Upper lobe of left lung (tissue), 6 donors: Measurements from ENCODE around the gene REELD1. TPM values are rescaled to one million over a fixed set of nuclear protein-coding genes. Genes with fewer than 3 reads are reported as not detected.

Experiments
- ATAC-seq, 2 donors: fragments of 200-7000 bp; cut with Tn5 transposase; one replicate each; pipeline ENCODE4 v1.9.1; 2022; ENCODE audit warnings: mild to moderate bottlenecking in 2 of 2, moderate library complexity in 2 of 2; ENCODE audit not compliant: low FRiP score in 2 of 2
- DNase-seq, 2 donors: peaks; one replicate each; pipeline ENCODE4 v3.0.0-alpha.2; 2019 to 2020
- H3K27ac ChIP-seq, 4 donors: fragments of 200-600 bp; sonication (generic); one replicate each; pipeline ENCODE4 v1.5.1; 2016 to 2019
- H3K27me3 ChIP-seq, 4 donors: fragments of 200-600 bp; sonication (generic); one replicate each; pipeline ENCODE4 v1.5.1; 2017 to 2019
- H3K36me3 ChIP-seq, 4 donors: fragments of 200-600 bp; sonication (generic); one replicate each; pipeline ENCODE4 v1.5.1; 2016 to 2019
- H3K4me1 ChIP-seq, 4 donors: fragments of 200-600 bp; sonication (generic); one replicate each; pipeline ENCODE4 v1.5.1; 2018 to 2019
- H3K4me3 ChIP-seq, 4 donors: fragments of 200-600 bp; sonication (generic); one replicate each; pipeline ENCODE4 v1.5.1; 2017 to 2019; ENCODE audit warnings: mild to moderate bottlenecking in 2 of 4, moderate library complexity in 1 of 4
- H3K9me3 ChIP-seq, 4 donors: fragments of 200-600 bp; sonication (generic); one replicate each; pipeline ENCODE4 v1.5.1; 2018 to 2019
- EP300 ChIP-seq, 4 donors: sonication (generic); formaldehyde crosslinking; IDR thresholded peaks; one replicate each; pipeline ENCODE4 v1.5.1; 2017; ENCODE audit warnings: antibody characterized with exemption in 4 of 4, control low read depth in 2 of 4
- POLR2A ChIP-seq, 4 donors: fragments of 450-650 bp; IDR thresholded peaks; one replicate each; pipeline ENCODE4 v1.5.1; 2016 to 2017; ENCODE audit warnings: antibody characterized with exemption in 4 of 4, mild to moderate bottlenecking in 2 of 4
- POLR2AphosphoS5 ChIP-seq, 2 donors: sonication (generic); formaldehyde crosslinking; IDR thresholded peaks; one replicate each; pipeline ENCODE4 v1.5.1; 2017; ENCODE audit warnings: antibody characterized with exemption in 2 of 2
- WGBS, 2 donors: methylation state at CpG; one replicate each; pipeline ENCODE4 v1.1.5; 2017 to 2018; 5-methylcytosine and 5-hydroxymethylcytosine counted together
- total RNA-seq, 6 donors: library from RNA; depleted of rRNA in 4 of 6; stranded (reverse); fragments of >200 nt in 4 of 6; gene quantifications; one replicate each; pipeline versions ENCODE4 v1.1.0 to v1.2.1, GENCODE V29; 2016 to 2021
- TF ChIP-seq, protein P1 (sequence below), 6 experiments: fragments of 450-650 bp in 4 of 6; fragments of 200-600 bp in 2 of 6; sonication (generic) in 2 of 6; IDR thresholded peaks; one replicate each; pipeline ENCODE4 v1.5.1; 2016 to 2019; ENCODE audit warnings: antibody characterized with exemption in 6 of 6
- donor health status: DM: no; HTN: no; CAD: no; lungs with moderate emphysema.
- donor health status: DM: no; HTN: yes; CAD: no; lungs with severe emphysema.

REELD1 gene
- total RNA-seq, 6 donors from 2014 or later, result 0.26 to 2.1 (median 0.73) TPM

- DNase-seq (no peak), ATAC-seq (no peak)
- peak overlapping the region in 2 of 4 donors; percentile 70 to 84 for H3K4me3 ChIP-seq
- no peak for TF ChIP-seq POLR2AphosphoS5 (IDR thresholded peaks at IDR 0.05)
- TF ChIP-seq, protein P1, sequence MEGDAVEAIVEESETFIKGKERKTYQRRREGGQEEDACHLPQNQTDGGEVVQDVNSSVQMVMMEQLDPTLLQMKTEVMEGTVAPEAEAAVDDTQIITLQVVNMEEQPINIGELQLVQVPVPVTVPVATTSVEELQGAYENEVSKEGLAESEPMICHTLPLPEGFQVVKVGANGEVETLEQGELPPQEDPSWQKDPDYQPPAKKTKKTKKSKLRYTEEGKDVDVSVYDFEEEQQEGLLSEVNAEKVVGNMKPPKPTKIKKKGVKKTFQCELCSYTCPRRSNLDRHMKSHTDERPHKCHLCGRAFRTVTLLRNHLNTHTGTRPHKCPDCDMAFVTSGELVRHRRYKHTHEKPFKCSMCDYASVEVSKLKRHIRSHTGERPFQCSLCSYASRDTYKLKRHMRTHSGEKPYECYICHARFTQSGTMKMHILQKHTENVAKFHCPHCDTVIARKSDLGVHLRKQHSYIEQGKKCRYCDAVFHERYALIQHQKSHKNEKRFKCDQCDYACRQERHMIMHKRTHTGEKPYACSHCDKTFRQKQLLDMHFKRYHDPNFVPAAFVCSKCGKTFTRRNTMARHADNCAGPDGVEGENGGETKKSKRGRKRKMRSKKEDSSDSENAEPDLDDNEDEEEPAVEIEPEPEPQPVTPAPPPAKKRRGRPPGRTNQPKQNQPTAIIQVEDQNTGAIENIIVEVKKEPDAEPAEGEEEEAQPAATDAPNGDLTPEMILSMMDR (IDR thresholded peaks at IDR 0.05), result no peak
- TF ChIP-seq POLR2A (IDR thresholded peaks at IDR 0.05), result no peak
- TF ChIP-seq EP300 (IDR thresholded peaks at IDR 0.05), result no peak
- WGBS, 2 donors, result 44 to 87% methylated on average over 2 of the region's 2 CpGs
- no peaks in the 10 kb centered on the region for H3K36me3 ChIP-seq
- H3K27me3 ChIP-seq, result no peaks in the 10 kb centered on the region
- H3K27ac ChIP-seq, result peak overlapping the region in 1 of 4 donors; percentile 93
- H3K4me1 ChIP-seq, result peaks cover 30 to 49% (median 38%) of the 10 kb centered on the region in 4 donors
- no peaks in the 10 kb centered on the region for H3K9me3 ChIP-seq
Measured at GRCh38 chr4:146176891-146177290, 37.4 kb upstream of the REELD1 start.

DNA sequence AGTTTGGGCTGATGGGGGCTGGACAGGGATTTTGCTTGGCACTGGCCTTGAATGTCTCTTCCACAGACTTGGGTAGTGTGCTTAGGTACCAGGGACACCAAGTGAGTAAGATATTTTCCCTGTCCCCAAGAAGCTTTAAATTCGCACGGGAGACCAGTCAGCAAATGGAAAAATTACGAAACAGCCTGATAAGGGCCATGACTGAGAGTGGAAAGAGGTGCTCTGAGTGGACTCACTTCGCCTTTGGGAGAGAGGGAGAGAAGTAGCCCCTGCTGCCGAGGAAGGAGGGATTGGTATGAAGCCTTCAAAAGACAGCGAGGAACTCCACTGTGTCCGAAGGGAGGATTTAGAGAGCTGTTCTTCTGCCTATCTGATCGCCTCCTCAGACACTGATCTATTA, 36.2 kb upstream of the REELD1 start:
- WGBS, 2 donors, result 69 to 83% methylated on average over 8 of the region's 8 CpGs
- no peaks in the 10 kb centered on the region for H3K9me3 ChIP-seq
- TF ChIP-seq, protein P1 (IDR thresholded peaks at IDR 0.05), result no peak
- TF ChIP-seq EP300 (IDR thresholded peaks at IDR 0.05), result no peak
- TF ChIP-seq POLR2A (IDR thresholded peaks at IDR 0.05), result no peak
- no peak for TF ChIP-seq POLR2AphosphoS5 (IDR thresholded peaks at IDR 0.05)
- ATAC-seq (no peak), DNase-seq (no peak)
- H3K4me1 ChIP-seq, result peaks cover 30 to 49% (median 38%) of the 10 kb centered on the region in 4 donors
- no peak overlapping the region for H3K27ac ChIP-seq
- H3K4me3 ChIP-seq, result no peak overlapping the region
- H3K36me3 ChIP-seq, result no peaks in the 10 kb centered on the region
- no peaks in the 10 kb centered on the region for H3K27me3 ChIP-seq

GRCh38 chr4:146179784-146180370, 34.5 kb upstream of the REELD1 start:
- Histone ChIP-seq H3K27ac (no peak overlapping the region), H3K9me3 (no peaks in the 10 kb centered on the region), H3K36me3 (peaks cover 0 to 10% (median 2%) of the 10 kb centered on the region in 4 donors), H3K4me1 (peaks cover 30 to 49% (median 38%) of the 10 kb centered on the region in 4 donors), H3K4me3 (no peak overlapping the region), H3K27me3 (no peaks in the 10 kb centered on the region)
- TF ChIP-seq, protein P1 (IDR thresholded peaks at IDR 0.05), result no peak
- TF ChIP-seq POLR2A (IDR thresholded peaks at IDR 0.05), result no peak
- 58 to 63% methylated on average over 7 of the region's 7 CpGs for WGBS, 2 donors
- ATAC-seq (no peak), DNase-seq (no peak)

DNA sequence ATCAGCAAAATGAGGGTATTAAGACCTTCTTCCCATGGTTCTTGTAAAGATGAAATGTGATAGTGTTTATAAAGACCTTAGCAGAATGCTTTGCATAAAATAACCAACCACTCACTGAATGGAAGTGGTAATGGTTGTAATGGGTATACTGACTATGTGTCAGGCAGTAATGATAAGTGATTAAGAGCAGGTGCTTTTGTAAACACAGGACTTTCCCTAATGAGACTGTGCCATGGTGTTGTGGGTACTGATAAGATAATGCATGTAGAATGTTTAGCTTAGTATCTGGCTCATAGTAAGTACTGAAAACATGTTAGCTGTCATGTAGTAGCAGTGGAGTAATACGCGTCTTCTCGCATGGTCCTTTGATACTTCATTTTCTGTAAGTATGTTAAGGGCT, 31.9 kb upstream of the REELD1 start:
- 99 to 100% methylated on average over 3 of the region's 3 CpGs for WGBS, 2 donors
- H3K27ac ChIP-seq, result no peak overlapping the region
- TF ChIP-seq EP300 (IDR thresholded peaks at IDR 0.05) (no peak), POLR2AphosphoS5 (IDR thresholded peaks at IDR 0.05) (no peak), POLR2A (IDR thresholded peaks at IDR 0.05) (no peak)
- TF ChIP-seq, protein P1 (IDR thresholded peaks at IDR 0.05), result no peak
- DNase-seq (no peak), ATAC-seq (no peak)
- H3K27me3 ChIP-seq, result no peaks in the 10 kb centered on the region
- no peaks in the 10 kb centered on the region for H3K9me3 ChIP-seq
- peaks cover 23 to 33% (median 28%) of the 10 kb centered on the region in 4 donors for H3K4me1 ChIP-seq
- H3K4me3 ChIP-seq, result no peak overlapping the region
- peaks cover 0 to 29% (median 3%) of the 10 kb centered on the region in 4 donors for H3K36me3 ChIP-seq

- 75 to 82% methylated on average over 2 of the region's 2 CpGs for WGBS, 2 donors
- DNase-seq (no peak), ATAC-seq (no peak)
- TF ChIP-seq, protein P1 (IDR thresholded peaks at IDR 0.05), result no peak
- TF ChIP-seq POLR2A (IDR thresholded peaks at IDR 0.05) (no peak), POLR2AphosphoS5 (IDR thresholded peaks at IDR 0.05) (no peak), EP300 (IDR thresholded peaks at IDR 0.05) (no peak)
- H3K27me3 ChIP-seq, result no peaks in the 10 kb centered on the region
- no peaks in the 10 kb centered on the region for H3K9me3 ChIP-seq
- H3K4me1 ChIP-seq, result peaks cover 16 to 26% (median 21%) of the 10 kb centered on the region in 4 donors
- no peak overlapping the region for H3K27ac ChIP-seq
- H3K4me3 ChIP-seq, result no peak overlapping the region
- peaks cover 0 to 37% (median 7%) of the 10 kb centered on the region in 4 donors for H3K36me3 ChIP-seq
Measured at GRCh38 chr4:146183209-146183608, 31.1 kb upstream of the REELD1 start.
